ENCODE data around the gene CRB2. TPM values are rescaled to one million over a fixed set of nuclear protein-coding genes. Genes with fewer than 3 reads are reported as not detected.
"Not testable (repeated sequence)": the region's sequence is repeated elsewhere in the genome, so short reads cannot be mapped to it uniquely, and the experiment has no call there.

CRB2 gene
- total RNA-seq, 1 donor from 2014 or later: not detected

DNA sequence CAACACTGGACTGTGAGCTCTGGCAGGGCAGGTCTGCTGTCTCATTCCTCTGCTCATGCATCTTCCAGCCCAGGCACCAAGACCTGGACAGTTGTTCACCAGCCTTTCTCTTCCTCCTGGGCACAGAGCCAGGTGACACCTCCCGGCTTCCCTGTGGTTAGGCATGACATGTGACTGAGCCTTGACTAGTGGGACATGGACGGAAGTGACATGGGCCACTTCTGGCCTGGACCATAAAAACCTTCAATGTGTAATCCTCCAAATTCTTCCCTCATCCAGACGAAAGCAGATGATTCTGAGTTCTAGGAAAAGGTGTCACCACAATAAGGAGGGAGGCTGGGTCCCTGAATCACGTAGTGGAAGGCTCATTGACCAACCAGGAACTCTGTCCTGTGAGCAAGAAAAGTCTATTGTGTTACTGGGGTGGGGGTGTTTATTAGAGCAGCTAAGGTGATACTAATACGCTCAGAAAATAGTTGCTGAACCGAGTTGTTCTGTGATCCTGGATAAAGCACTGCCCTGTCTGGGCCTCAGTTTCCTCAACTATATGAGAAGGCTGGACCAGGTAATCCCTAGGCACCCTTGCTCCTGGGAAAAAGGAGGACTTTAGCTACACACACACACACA lies 26.6 kb upstream of the CRB2 start:
- peak in 1 of 2 donors; percentile 24 for DNase-seq (ENCODE audit: low read depth in 2 of 2)

DNA sequence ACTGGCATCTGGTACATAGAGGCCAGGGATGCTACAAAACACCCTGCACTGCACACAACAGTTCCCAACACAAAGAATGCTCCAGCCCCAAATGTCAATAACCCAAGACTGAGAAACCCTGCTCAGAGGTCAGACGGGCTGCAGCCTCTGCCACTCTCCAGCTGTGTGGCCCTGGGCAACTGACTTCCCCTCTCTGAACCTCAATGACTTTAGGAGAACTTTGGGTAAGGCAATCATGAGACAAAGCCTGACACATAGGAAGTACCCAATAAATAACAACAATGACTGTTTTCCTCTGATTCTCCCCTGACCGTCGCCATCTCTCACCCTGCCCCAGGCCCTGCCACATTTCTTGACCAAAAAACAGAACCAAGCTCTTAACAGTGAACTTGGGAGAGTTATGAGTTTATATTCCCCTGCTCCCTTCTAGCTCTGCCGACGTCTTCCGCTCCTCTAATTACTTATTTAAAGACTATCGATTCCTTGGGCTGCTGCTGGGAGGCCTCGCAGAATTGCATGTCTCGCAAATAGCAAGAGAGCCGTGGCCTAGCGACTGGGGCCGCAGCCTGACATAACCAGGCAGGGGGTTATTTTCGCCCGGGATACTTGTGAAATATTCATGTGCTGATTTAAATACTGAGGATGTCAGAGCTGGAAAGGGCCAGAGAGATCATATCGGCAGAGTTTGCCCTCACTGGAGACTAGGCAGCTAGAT lies 24.5 kb upstream of the CRB2 start:
- no peak for DNase-seq (ENCODE audit: low read depth in 2 of 2)

GRCh38 chr9:123333058-123333669 lies 22.8 kb upstream of the CRB2 start:
- DNase-seq (ENCODE audit: low read depth in 2 of 2): not testable (repeated sequence)

- DNase-seq (ENCODE audit: low read depth in 2 of 2): no peak
These were observed 21.4 kb upstream of the CRB2 start for GRCh38 chr9:123334639-123335038.

- DNase-seq (ENCODE audit: low read depth in 2 of 2): no peak
These were observed 20.6 kb upstream of the CRB2 start for GRCh38 chr9:123335193-123335985.

- no peak for DNase-seq (ENCODE audit: low read depth in 2 of 2)
These were observed 20.0 kb upstream of the CRB2 start for GRCh38 chr9:123335986-123336329.

DNA sequence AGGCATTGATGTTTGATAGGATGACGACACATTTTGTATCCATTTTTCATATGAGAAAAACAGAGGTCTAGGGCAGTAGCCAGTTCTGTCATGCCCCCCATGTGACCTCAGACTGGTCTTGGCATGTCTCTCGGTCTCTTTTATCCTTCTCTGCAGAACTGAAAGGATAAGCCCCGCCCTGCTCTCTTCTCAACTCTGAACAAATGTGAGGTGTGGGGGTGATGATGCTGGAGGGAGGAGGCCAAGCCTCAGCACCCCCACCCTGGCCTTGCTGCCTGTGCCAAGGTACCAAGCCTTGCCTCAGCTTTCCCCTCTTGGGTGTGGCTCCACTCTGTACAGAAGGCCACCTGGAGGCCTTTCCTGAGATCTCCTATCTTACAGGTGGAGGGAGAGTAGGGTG lies 19.5 kb upstream of the CRB2 start:
- no peak for DNase-seq (ENCODE audit: low read depth in 2 of 2)

DNA sequence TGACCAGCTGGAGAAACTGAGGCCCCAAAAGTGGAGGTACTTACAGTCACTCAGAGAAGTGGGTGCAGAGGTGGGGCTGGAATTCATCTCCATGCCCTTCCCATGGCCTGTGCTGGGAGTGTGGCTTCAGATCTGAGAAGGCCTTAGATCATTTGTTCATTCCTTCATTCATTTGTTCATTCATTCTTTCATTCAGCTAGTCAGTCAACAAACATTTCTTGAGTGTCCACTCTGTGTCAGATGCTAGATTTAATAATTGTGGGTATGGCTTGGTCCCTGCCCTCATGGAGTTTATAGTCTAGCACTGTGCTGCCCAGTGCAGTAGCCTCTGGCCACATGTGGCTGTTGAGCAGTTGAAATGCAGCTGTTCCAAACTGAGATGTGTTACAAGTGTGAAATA lies 19.0 kb upstream of the CRB2 start:
- no peak for DNase-seq (ENCODE audit: low read depth in 2 of 2)

DNA sequence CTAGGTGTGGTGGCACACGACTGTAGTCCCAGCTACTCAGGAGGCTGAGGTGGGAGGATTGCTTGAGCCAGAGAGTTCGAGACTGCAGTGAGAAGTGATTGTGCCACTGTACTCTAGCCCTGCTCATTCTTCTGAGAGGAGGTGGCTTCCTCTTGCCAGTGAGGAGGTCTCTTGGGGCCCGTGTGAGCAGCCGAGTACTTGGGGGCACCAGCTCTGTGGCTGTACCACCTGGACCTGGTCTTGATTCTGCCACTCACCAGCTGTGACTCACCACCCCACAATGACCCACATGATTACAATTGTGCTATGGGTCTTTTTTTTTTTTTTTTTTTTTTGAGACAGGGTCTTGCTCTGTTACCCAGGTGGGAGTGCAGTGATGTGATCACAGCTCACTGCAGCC lies 18.0 kb upstream of the CRB2 start:
- no peak for DNase-seq (ENCODE audit: low read depth in 2 of 2)

- peak in 1 of 2 donors; percentile 64 for DNase-seq (ENCODE audit: low read depth in 2 of 2)
These were observed 17.0 kb upstream of the CRB2 start for GRCh38 chr9:123338710-123339665.

- peak in 1 of 2 donors; percentile 42 for DNase-seq (ENCODE audit: low read depth in 2 of 2)
These were observed 16.1 kb upstream of the CRB2 start for GRCh38 chr9:123339666-123340510.

DNA sequence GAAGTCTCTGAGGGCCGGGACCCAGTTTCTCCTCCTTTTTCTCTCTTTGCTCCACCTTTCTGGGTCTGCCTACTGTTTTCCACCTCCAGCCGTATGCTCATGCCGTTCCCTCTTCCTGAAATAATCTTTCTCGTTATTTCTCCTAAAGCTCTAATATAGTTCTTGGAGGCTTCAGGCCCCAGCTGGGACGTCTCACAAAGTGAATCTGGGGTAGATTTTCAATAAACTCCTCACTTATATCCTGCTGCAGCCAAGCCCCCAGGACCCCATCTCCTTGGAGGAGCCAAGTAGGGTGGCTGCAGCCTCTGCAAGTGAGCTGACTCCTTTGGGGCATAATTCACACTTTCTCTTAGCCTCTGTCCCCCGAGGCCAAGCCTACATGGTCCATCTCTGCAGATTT lies 14.2 kb upstream of the CRB2 start:
- no peak for DNase-seq (ENCODE audit: low read depth in 2 of 2)

GRCh38 chr9:123342247-123342646 lies 13.8 kb upstream of the CRB2 start:
- no peak for DNase-seq (ENCODE audit: low read depth in 2 of 2)

DNA sequence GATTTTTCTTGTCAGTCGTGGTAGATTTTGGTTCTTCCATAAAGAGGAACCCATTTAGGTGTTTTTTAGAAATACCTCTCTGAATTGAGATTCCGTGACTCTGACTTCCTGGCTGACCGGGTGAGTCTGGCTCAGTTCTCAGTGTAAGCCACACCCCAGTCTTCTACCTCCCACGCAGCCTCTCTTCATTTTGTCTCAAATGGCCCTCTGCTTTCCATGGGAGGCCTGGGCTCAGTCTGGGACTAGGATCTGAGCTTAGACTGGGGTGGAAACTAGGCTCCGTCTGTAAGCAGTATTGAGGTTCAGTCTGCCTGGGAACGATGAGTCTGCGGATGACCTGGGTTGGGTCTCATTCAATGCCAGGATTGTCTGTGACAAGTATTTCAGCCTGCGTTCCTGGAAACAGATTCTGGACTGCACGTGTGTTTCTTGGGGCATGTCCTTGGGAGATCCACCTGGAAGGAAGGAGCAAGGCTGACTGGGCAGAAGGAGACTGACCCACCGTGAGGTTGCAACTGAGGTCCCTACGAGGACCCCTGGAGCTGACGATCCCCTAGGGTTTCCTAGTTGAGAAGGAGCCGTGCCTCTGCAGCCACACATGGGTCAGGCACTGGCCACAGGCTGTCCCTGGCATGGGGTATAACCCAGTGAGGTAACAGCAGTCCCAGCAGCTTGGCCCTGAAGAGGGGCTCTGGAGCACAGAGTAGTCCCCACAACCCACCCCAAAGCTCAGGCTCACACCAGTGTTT lies 12.4 kb upstream of the CRB2 start:
- no peak for DNase-seq (ENCODE audit: low read depth in 2 of 2)

DNA sequence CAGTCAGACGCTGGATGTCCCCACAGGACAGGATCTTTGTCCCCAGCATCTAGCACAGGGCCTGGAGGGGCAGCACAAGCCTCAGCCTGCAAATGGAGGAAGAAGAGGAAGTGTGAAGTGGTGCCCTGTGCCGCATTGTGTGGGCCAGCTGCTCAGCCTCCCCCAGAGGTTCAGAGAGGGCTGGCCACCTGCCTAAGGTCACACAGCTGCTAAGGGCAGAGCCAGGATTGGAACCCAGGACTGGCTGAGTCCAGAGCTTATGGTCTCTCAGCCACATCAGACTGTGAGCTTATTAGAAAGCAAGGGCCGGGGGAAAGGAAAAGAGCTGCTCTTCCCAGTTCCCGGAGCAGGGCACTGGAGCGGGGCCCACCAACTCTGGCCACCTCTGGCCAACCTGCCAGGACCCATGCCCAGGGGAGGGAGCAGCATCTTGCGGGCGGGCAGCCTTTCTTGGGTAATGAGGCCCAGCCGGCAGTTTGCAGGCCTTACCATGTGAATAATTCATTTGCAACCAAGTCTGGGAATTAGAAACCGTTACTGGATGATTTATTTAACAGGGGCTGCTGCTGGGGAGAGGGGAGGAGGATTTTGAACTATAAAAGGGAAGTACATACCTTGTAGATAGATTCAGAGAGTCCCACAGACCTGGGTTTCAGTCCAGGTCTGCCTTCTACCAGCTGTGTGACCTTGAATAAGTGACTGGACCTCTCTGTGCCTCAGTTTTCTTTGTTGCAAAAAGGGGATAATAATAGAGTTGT lies 11.6 kb upstream of the CRB2 start:
- DNase-seq (ENCODE audit: low read depth in 2 of 2): no peak

DNA sequence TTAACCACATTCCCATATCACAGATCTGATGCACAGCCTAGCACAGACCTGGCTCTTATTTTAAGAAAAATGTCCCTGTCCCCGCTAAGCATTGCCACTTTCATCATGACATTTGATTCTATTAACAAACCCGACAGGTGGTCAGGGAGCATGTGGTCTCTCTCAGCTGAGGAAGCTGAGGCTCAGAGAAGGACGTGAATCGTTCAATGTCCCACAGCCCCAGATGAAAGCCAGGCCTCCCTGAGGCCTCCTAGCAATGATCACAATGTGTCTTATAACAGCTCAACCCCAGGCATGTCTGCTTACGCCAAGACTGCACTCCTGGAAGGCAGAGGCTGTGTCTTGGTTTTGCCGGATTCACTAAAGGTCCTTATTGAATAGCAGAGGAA lies 10.4 kb upstream of the CRB2 start:
- DNase-seq (ENCODE audit: low read depth in 2 of 2): no peak

GRCh38 chr9:123346026-123346425 lies 10.0 kb upstream of the CRB2 start:
- DNase-seq (ENCODE audit: low read depth in 2 of 2): no peak

- DNase-seq (ENCODE audit: low read depth in 2 of 2): no peak
These were observed 9.2 kb upstream of the CRB2 start for GRCh38 chr9:123346826-123347225.
